NCI-H510A treated with DMSO at 0.1 percent for 48 hours (cell line): ENCODE data around the gene BAIAP2L1.
"Not testable (repeated sequence)": the region's sequence is repeated elsewhere in the genome, so short reads cannot be mapped to it uniquely, and the experiment has no call there.

ENCODE experiments used
- DNase-seq: peaks from one replicate; lab custom pipeline; 2025; lab: John Stamatoyannopoulos, UW

BAIAP2L1 gene

GRCh38 chr7:98398567-98399372 is 2.1 kb downstream of the BAIAP2L1 start:
- DNase-seq: peak; percentile 37

GRCh38 chr7:98396768-98397167 is 4.1 kb downstream of the BAIAP2L1 start:
- DNase-seq: peak; percentile 34

- no peak for DNase-seq
These were observed 4.9 kb downstream of the BAIAP2L1 start for GRCh38 chr7:98395951-98396350.

GRCh38 chr7:98395481-98395880 is 5.4 kb downstream of the BAIAP2L1 start:
- DNase-seq: no peak

- no peak for DNase-seq
These were observed 6.5 kb downstream of the BAIAP2L1 start for GRCh38 chr7:98394377-98394836.

GRCh38 chr7:98387544-98388226 is 13.2 kb downstream of the BAIAP2L1 start:
- peak; percentile 14 for DNase-seq

- DNase-seq: no peak
These were observed 13.8 kb downstream of the BAIAP2L1 start for GRCh38 chr7:98387131-98387530.

GRCh38 chr7:98385532-98385931 is 15.4 kb downstream of the BAIAP2L1 start:
- DNase-seq: not testable (repeated sequence)

GRCh38 chr7:98378210-98378819 is 22.6 kb downstream of the BAIAP2L1 start:
- DNase-seq: no peak

- DNase-seq: no peak
These were observed 24.2 kb downstream of the BAIAP2L1 start for GRCh38 chr7:98376711-98377110.

- no peak for DNase-seq
These were observed 25.2 kb downstream of the BAIAP2L1 start for GRCh38 chr7:98375664-98376063.

- DNase-seq: no peak
These were observed 26.6 kb downstream of the BAIAP2L1 start for GRCh38 chr7:98374285-98374680.

GRCh38 chr7:98372993-98373392 is 27.9 kb downstream of the BAIAP2L1 start:
- no peak for DNase-seq

- no peak for DNase-seq
These were observed 31.2 kb downstream of the BAIAP2L1 start for GRCh38 chr7:98369726-98370125.

GRCh38 chr7:98368716-98369115 is 32.2 kb downstream of the BAIAP2L1 start:
- no peak for DNase-seq

GRCh38 chr7:98366562-98366938 is 34.3 kb downstream of the BAIAP2L1 start:
- DNase-seq: no peak

- peak; percentile 10 for DNase-seq
These were observed 34.9 kb downstream of the BAIAP2L1 start for GRCh38 chr7:98365863-98366561.

- DNase-seq: no peak
These were observed 36.7 kb downstream of the BAIAP2L1 start for GRCh38 chr7:98364220-98364619.

GRCh38 chr7:98362517-98362916 is 38.4 kb downstream of the BAIAP2L1 start:
- DNase-seq: no peak

- peak; percentile 1 for DNase-seq
These were observed 40.4 kb downstream of the BAIAP2L1 start for GRCh38 chr7:98360221-98361130.

GRCh38 chr7:98359395-98359794 is 41.5 kb downstream of the BAIAP2L1 start:
- no peak for DNase-seq
